Astrocyte (in vitro differentiated cells and primary cell): ENCODE measurements around the gene HINT2. TPM values are rescaled to one million over a fixed set of nuclear protein-coding genes. Genes with fewer than 3 reads are reported as not detected.

ENCODE experiments used
- DNase-seq: peaks from one replicate; pipeline ENCODE4 v3.0.0-alpha.2; 2010; ENCODE audit warnings: low read depth
- FAIRE-seq: peaks from 2 replicates; lab custom pipeline; 2011; peaks lifted over from hg19 to GRCh38; lab: Jason Lieb, UNC
- H2AFZ ChIP-seq: 2 replicates; pipeline ENCODE4 v1.6.0; 2012; ENCODE audit warnings: low read depth, low read length, inconsistent platforms
- H3K27ac ChIP-seq: 2 replicates; pipeline ENCODE4 v1.5.1; 2011; ENCODE audit warnings: low read depth, low read length, inconsistent platforms
- H3K27me3 ChIP-seq: 2 replicates; pipeline ENCODE4 v1.6.0; 2011; ENCODE audit warnings: low read length, inconsistent platforms; ENCODE audit not compliant: insufficient read depth
- H3K36me3 ChIP-seq: 2 replicates; pipeline ENCODE4 v1.5.1; 2011; ENCODE audit warnings: low read length, inconsistent platforms; ENCODE audit not compliant: insufficient read depth
- H3K4me1 ChIP-seq: 2 replicates; pipeline ENCODE4 v1.5.1; 2011; ENCODE audit warnings: low read length, inconsistent platforms; ENCODE audit not compliant: insufficient read depth
- H3K4me2 ChIP-seq: 2 replicates; pipeline ENCODE4 v1.6.0; 2012; ENCODE audit warnings: low read length, inconsistent platforms
- H3K4me3 ChIP-seq: 2 replicates; pipeline ENCODE4 v1.5.1; 2011; ENCODE audit warnings: low read depth, mild to moderate bottlenecking, low read length, inconsistent platforms; ENCODE audit not compliant: insufficient read depth
- H3K79me2 ChIP-seq: 2 replicates; pipeline ENCODE4 v1.6.0; 2012; ENCODE audit warnings: mild to moderate bottlenecking, low read length, inconsistent platforms; ENCODE audit not compliant: insufficient read depth
- H3K9ac ChIP-seq: 2 replicates; pipeline ENCODE4 v1.6.0; 2012; ENCODE audit warnings: mild to moderate bottlenecking, low read length, inconsistent platforms
- H3K9me3 ChIP-seq: 2 replicates; pipeline ENCODE4 v1.5.1; 2012; ENCODE audit warnings: low read depth, mild to moderate bottlenecking, low read length, inconsistent platforms; ENCODE audit not compliant: insufficient read depth
- H4K20me1 ChIP-seq: 2 replicates; pipeline ENCODE4 v1.6.0; 2012; ENCODE audit warnings: low read length, inconsistent platforms; ENCODE audit not compliant: insufficient read depth
- H3K27ac Mint-ChIP-seq: one replicate; pipeline ENCODE4 v1.8.0; 2021; ENCODE audit warnings: mild to moderate bottlenecking, mixed read lengths; ENCODE audit not compliant: unreplicated experiment
- H3K27me3 Mint-ChIP-seq: one replicate; pipeline ENCODE4 v1.8.0; 2021; ENCODE audit warnings: low read depth, mixed read lengths; ENCODE audit not compliant: unreplicated experiment
- H3K36me3 Mint-ChIP-seq: one replicate; pipeline ENCODE4 v1.8.0; 2021; ENCODE audit warnings: low read depth, mixed read lengths; ENCODE audit not compliant: unreplicated experiment
- H3K4me1 Mint-ChIP-seq: one replicate; pipeline ENCODE4 v1.8.0; 2021; ENCODE audit warnings: low read depth, mixed read lengths; ENCODE audit not compliant: unreplicated experiment
- H3K4me3 Mint-ChIP-seq: one replicate; pipeline ENCODE4 v1.8.0; 2021; ENCODE audit warnings: mild to moderate bottlenecking, moderate library complexity, mixed read lengths; ENCODE audit not compliant: unreplicated experiment
- H3K9me3 Mint-ChIP-seq: one replicate; pipeline ENCODE4 v1.8.0; 2021; ENCODE audit warnings: mild to moderate bottlenecking, mixed read lengths; ENCODE audit not compliant: unreplicated experiment
- EZH2 ChIP-seq: IDR thresholded peaks from 2 replicates; pipeline ENCODE4 v1.6.1; 2012; ENCODE audit warnings: mild to moderate bottlenecking, low read length, inconsistent platforms; ENCODE audit not compliant: insufficient read depth
- total RNA-seq: library from RNA; stranded (reverse); gene quantifications from 2 replicates; pipeline ENCODE4 v1.2.1, GENCODE V29; 2021
- TF ChIP-seq, protein P1 (sequence below): IDR thresholded peaks from 2 replicates; pipeline ENCODE4 v1.5.1; 2011; ENCODE audit warnings: low read depth, mild to moderate bottlenecking, inconsistent platforms, low read length, moderate library complexity; ENCODE audit not compliant: insufficient read depth

HINT2 gene
- total RNA-seq, 1 donor from 2014 or later = 22.8 TPM

GRCh38 chr9:35827486-35827885, 12.6 kb upstream of the HINT2 start:
- Histone ChIP-seq H4K20me1 (no peaks in the 10 kb centered on the region), H3K27me3 (no peaks in the 10 kb centered on the region), H3K79me2 (no peaks in the 10 kb centered on the region), H3K9ac (no peak overlapping the region), H3K27ac (no peak overlapping the region), H2AFZ (no peak overlapping the region), H3K4me1 (peaks cover 16% of the 10 kb centered on the region), H3K36me3 (no peaks in the 10 kb centered on the region), H3K4me3 (no peak overlapping the region), H3K4me2 (no peak overlapping the region), H3K9me3 (no peaks in the 10 kb centered on the region)
- H3K27me3 Mint-ChIP-seq = peaks cover 7% of the 10 kb centered on the region
- peak; percentile 50 for DNase-seq
- H3K9me3 Mint-ChIP-seq = peaks cover 3% of the 10 kb centered on the region
- H3K27ac Mint-ChIP-seq = no peak overlapping the region
- peaks cover 2% of the 10 kb centered on the region for H3K36me3 Mint-ChIP-seq
- peak overlapping the region; percentile 90 for H3K4me3 Mint-ChIP-seq
- peaks cover 15% of the 10 kb centered on the region for H3K4me1 Mint-ChIP-seq
- peak; percentile 78 for FAIRE-seq
- TF ChIP-seq EZH2 = no peak

DNA sequence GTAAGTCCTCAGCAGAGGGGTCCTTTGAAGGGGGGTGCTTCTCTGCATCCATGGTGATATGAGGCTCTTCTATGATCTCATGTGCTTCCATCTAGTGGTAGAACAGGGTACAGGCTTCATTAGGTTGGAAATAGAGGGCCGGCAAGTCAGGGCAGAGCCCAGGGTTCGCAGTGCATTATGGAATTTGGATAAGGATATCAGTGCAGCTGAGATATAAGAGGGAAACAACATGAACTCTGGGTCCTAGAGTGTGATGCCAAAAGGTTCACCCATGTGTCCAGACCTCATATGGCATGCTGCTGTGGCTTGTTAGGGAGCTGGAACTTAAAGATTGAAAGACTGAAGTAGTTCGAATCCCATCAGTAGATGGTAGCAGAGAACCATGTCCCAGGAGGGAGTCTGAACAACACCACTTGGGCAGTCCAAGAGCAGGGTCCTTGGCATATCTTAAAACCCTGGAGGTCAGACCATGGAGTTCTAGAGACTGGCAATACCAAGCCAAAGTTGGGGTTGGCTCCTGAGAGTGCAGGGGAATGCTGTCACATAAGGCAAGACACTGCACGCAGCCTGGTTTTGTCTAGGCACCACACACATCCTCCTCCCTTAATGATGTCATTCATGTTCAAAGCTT, 11.3 kb upstream of the HINT2 start:
- H3K79me2 ChIP-seq = no peaks in the 10 kb centered on the region

DNA sequence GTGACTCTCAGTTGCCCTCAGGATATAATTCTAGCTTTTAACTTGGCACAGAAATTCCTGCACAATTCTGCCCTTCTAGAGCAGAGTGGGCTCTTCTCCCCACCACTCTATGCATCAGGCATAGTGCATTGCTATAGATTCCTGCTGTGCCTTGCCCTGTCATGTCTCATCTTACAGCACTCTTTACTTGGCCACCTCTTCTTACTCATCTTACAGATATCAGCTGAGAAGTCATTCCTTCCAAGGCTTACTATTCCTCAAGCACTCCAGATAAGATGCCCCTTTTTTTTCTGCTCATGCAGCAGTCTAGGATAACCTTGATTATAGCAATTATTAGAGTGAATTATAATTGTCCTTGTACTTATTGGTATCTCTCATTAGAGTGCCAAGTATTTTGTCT, 8.1 kb upstream of the HINT2 start:
- no peak for DNase-seq
- H3K27me3 ChIP-seq = no peaks in the 10 kb centered on the region
- Mint-ChIP-seq H3K27ac (no peak overlapping the region), H3K27me3 (peaks cover 19% of the 10 kb centered on the region), H3K4me1 (peaks cover 8% of the 10 kb centered on the region), H3K9me3 (peaks cover 3% of the 10 kb centered on the region), H3K36me3 (peaks cover 6% of the 10 kb centered on the region), H3K4me3 (no peak overlapping the region)
- no peak overlapping the region for H2AFZ ChIP-seq
- H3K4me1 ChIP-seq = peaks cover 6% of the 10 kb centered on the region
- no peaks in the 10 kb centered on the region for H3K9me3 ChIP-seq
- no peak for FAIRE-seq
- no peak overlapping the region for H3K27ac ChIP-seq
- H3K36me3 ChIP-seq = no peaks in the 10 kb centered on the region
- H3K9ac ChIP-seq = no peak overlapping the region
- TF ChIP-seq EZH2 = no peak
- TF ChIP-seq, protein P1, sequence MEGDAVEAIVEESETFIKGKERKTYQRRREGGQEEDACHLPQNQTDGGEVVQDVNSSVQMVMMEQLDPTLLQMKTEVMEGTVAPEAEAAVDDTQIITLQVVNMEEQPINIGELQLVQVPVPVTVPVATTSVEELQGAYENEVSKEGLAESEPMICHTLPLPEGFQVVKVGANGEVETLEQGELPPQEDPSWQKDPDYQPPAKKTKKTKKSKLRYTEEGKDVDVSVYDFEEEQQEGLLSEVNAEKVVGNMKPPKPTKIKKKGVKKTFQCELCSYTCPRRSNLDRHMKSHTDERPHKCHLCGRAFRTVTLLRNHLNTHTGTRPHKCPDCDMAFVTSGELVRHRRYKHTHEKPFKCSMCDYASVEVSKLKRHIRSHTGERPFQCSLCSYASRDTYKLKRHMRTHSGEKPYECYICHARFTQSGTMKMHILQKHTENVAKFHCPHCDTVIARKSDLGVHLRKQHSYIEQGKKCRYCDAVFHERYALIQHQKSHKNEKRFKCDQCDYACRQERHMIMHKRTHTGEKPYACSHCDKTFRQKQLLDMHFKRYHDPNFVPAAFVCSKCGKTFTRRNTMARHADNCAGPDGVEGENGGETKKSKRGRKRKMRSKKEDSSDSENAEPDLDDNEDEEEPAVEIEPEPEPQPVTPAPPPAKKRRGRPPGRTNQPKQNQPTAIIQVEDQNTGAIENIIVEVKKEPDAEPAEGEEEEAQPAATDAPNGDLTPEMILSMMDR = no peak
- H3K4me2 ChIP-seq = no peak overlapping the region
- no peaks in the 10 kb centered on the region for H4K20me1 ChIP-seq
- no peaks in the 10 kb centered on the region for H3K79me2 ChIP-seq
- H3K4me3 ChIP-seq = no peak overlapping the region

More for the DNA sequence above, 11.3 kb upstream of the HINT2 start:
- Histone ChIP-seq H3K4me3 (no peak overlapping the region), H3K9ac (no peak overlapping the region), H3K4me1 (peaks cover 16% of the 10 kb centered on the region), H3K4me2 (peak overlapping the region; percentile 46), H4K20me1 (no peaks in the 10 kb centered on the region), H3K9me3 (no peaks in the 10 kb centered on the region), H3K27me3 (no peaks in the 10 kb centered on the region), H3K27ac (no peak overlapping the region), H2AFZ (peak overlapping the region; percentile 74), H3K36me3 (no peaks in the 10 kb centered on the region)
- peaks cover 2% of the 10 kb centered on the region for H3K36me3 Mint-ChIP-seq
- H3K27ac Mint-ChIP-seq = peak overlapping the region; percentile 4
- TF ChIP-seq EZH2 = no peak
- TF ChIP-seq, protein P1 = peak; percentile 84
- FAIRE-seq = peak; percentile 80
- peaks cover 3% of the 10 kb centered on the region for H3K9me3 Mint-ChIP-seq
- peaks cover 15% of the 10 kb centered on the region for H3K4me1 Mint-ChIP-seq
- H3K4me3 Mint-ChIP-seq = peak overlapping the region; percentile 35
- H3K27me3 Mint-ChIP-seq = peaks cover 13% of the 10 kb centered on the region
- DNase-seq = peak; percentile 38
